ENCODE data around the gene TRPM2.

GRCh38 chr21:44391345-44392091, 38.1 kb downstream of the TRPM2 start:
- TF ChIP-seq POLR2A (IDR thresholded peaks at IDR 0.05; ENCODE audit: low read length) (no peak), GATA1 (IDR thresholded peaks at IDR 0.05; ENCODE audit: low read depth, low read length) (no peak)
